ENCODE results near the gene RFC5.

DNA sequence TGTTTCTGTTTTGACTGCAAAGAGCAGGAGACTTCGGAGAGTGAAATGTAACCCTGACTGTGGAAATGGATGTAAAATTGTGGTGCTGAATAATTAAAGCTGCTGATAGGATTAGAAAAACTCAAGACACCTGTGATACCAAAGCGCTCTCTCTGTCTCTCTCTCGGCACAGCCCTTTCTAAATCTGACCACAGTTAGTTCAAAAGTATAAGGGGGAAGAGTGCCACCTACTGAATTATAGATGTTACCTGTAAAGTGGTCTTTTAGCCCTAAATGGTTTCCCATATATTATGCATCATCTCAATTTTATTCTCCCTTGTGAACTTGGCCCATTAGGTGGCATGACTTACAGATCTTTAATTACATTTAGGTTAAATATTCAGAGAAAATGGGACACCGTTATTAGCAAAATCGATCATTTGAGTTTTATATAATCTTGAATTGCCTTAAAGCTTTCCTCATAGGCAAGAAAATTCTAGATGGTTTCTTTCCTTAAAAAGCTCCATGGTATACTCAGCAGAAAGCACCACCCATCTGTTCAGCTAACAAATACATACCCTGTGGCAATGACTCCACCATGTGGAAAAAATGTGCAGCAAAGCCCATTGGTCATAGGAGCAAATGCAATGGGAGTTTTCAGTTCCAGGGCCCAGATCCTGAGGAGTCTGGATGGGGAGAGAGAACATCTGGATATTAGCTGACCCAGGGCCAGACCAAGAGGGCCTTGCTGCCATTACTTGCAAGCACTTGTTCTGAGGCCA is 18.1 kb downstream of the RFC5 start:
- TF ChIP-seq POLR2AphosphoS5 (IDR thresholded peaks at IDR 0.05; ENCODE audit: insufficient read depth in 1 of 2, low read depth in 1 of 2) = no peak
- TF ChIP-seq, protein P1, sequence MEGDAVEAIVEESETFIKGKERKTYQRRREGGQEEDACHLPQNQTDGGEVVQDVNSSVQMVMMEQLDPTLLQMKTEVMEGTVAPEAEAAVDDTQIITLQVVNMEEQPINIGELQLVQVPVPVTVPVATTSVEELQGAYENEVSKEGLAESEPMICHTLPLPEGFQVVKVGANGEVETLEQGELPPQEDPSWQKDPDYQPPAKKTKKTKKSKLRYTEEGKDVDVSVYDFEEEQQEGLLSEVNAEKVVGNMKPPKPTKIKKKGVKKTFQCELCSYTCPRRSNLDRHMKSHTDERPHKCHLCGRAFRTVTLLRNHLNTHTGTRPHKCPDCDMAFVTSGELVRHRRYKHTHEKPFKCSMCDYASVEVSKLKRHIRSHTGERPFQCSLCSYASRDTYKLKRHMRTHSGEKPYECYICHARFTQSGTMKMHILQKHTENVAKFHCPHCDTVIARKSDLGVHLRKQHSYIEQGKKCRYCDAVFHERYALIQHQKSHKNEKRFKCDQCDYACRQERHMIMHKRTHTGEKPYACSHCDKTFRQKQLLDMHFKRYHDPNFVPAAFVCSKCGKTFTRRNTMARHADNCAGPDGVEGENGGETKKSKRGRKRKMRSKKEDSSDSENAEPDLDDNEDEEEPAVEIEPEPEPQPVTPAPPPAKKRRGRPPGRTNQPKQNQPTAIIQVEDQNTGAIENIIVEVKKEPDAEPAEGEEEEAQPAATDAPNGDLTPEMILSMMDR (IDR thresholded peaks at IDR 0.05) = no peak
- TF ChIP-seq POLR2A (IDR thresholded peaks at IDR 0.05) = no peak

Data from vagina (tissue), 2 donors.